Measurements from ENCODE around the gene CRYGS.
"Not testable (repeated sequence)": the region's sequence is repeated elsewhere in the genome, so short reads cannot be mapped to it uniquely, and the experiment has no call there.

The CRYGS gene

DNA sequence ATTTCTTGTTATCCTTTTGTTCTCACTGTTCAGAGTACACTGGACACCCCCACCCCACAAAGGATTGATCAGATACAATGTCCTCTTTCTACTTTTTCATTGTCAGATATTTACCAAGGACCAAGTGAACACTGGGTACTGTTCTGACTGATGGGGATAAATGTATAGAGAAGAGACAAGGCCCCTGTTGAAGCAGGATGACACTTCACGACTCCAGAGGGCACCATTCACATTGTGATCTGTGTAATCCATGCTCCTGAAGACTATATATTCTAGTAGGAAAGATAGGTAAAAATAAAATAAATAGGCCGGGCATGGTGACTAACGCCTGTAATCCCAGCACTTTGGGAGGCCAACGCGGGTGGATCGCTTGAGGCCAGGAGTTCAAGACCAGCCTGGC, 7.2 kb upstream of the CRYGS start:
- no peak for DNase-seq

DNA sequence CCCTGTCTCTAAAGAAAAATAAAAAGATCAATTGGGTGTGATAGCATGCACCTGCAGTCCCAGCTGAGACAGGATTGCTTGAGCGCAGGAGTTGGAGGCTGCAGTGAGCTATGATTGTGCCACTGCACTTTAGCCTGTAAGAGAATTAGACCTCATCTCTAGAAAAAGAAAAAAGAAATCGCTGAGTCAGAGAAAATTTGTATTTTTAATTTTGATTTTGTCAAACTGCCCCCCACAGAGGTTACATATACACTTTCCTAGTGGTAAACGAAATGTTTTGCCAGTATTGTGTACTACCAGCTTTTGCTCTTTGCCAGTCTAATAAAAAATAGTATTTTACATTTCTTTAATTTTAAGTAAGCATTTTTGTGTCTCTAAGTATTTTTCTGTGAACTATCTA, 5.3 kb upstream of the CRYGS start:
- DNase-seq, result no peak

DNA sequence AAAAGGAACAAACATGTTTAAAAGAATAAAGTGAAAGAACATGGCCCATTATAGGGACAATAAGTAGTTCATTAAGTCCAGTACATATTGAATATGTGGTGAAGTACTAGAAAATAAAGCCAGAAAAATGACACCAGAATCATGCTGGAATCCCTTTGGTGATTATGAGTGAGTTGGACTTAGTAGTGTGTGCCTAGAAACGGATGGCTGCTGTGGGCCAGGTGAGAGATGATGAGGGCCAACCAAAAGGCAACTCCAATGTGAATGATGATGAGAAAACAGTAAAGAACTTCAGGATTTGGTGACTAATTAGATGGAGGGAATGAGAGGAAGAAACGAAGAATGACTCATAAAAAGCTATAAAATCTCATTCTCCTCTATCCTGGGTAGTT, 3.3 kb downstream of the CRYGS start:
- no peak for DNase-seq

DNA sequence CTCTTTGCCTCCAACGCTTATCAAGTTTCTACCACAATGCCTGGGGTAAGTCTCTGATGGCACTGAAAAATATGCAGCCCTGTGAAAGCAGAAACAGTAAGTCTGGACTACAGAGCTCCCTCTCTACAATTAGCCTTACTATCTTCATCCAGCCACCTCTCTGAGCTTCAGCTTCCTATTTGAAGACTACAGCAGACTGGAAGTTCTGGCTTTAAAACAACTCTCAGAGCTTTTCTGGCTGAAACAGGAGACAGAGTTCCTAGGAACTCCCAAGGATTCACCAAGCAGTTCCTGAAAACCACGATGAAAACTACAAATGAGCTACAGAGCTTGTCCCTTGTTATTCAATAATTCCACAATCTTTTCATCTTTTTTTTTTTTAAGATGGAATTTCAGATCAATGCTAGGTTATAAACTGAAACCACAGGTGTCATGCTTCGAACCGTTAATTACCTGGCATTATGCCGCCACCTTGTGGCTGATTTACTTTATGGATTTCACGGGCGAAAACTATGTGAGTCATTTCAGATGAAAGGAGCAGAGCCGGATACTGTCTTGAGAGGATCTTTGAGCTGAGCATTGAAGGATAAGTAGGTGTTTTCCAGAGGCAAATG, 3.9 kb downstream of the CRYGS start:
- DNase-seq, result peak; percentile 57 to 86 (median 77)

DNA sequence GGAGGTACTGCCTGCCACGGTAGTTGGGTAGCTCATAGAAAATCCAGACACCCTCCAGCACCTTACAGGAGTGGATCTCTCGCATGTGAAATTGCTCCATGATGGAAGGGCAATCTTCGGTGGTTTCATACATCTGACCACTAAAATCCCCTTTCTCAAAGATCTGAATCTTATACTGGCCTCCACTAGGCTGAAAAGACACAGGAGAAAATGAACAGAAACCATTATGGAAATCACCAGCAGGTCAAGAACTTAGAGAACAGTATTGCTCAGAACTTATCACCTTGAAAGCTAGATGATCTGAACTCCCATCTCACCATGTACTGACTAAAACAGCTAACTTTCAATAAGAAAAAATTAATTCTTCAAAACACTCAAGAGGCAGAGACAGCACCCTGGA, 5.4 kb downstream of the CRYGS start:
- no peak for DNase-seq

DNA sequence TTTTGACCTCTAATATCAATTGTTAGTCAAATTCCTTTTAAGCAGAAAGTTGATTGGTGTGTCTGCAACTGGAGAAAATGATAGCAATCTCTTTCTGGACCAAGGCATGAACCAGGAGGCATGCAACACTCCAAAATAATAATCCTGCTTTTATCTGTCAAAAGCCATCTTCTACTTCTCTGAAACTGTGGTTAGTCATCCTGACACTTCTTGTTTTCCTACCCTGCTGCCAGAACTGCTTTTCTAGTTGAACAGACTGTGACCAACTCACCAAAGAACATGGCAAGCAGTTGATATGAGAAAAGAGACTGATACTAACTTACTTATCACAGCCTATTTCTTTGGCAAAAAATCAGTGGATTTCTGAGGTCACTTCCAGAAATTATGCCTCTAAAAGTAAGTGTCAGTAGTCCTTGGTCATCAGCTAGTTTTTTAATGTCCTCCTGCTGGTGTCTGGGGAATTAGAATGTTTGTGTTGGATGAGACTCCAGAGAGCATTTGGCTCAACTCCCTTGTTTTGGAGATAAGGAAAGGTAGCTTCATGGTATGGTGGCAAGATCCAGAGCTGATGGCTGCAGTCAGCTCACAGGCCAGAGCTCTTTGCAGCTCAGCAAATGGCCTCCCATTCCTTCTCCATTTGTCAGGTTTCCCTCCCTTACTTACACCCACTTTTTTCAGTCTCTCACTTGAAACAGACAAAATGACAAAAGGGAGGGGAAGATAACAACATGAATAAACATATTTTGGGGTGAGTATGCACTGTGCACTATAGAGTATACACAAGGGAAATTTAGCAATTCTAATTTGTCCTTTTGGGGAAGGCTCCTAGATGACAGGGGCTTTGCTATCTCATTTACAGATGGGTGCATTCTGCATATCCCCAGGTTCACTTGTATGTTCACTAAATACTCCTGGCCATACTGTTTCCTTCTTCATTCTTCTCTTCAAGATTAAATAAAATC, 7.0 kb downstream of the CRYGS start:
- no peak for DNase-seq

DNA sequence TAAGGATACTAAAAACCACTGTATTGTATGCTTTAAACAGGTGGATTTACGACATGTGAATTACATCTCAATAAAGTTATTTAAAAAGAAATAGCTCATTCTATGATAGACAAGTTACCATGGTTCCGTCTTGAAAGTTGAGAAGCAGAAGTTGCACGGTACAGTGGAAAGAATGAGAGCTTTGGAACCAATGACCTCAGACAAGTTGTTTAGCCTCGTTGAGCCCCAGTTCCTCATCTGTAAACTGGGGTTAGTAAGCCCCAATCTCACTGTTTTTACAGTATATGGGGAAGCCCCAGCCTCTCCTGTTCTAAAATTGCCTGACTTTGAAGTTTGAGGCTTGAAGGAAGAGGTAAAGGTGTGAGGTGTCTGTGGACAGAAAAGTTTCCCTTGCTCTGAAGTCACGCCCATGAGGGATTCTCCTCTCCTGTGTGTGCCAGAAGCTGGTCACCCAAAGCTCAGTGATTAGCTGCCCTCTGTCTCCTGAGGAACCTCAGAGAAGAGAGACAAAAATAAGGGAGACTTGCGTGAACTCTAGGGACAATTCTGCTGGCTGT, 10.0 kb downstream of the CRYGS start:
- peak in 2 of 6 experiments; percentile 2 to 16 for DNase-seq

DNA sequence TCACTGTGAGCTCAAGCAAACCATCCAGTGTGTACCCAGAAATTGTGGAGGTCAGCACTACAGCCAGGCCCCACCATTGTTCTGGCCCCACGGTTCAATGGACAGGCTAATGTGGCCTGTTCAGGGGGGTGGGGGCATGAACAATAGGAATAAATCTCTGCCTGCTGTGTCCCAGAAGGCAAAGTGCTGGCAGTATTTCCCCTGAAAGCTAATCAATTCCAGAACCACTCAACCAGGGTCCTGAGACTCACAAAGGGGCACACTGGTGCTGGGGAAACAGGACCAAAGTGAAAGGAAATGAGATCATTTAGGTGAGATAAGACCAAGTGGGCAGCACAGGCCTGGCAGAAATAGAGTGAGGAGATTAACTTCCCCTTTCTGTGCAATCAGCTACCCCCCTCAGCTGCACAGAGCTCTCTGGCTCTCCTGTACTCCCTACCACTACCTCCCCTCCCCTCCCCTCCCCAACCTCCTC, 11.5 kb downstream of the CRYGS start:
- DNase-seq, result no peak

DNA sequence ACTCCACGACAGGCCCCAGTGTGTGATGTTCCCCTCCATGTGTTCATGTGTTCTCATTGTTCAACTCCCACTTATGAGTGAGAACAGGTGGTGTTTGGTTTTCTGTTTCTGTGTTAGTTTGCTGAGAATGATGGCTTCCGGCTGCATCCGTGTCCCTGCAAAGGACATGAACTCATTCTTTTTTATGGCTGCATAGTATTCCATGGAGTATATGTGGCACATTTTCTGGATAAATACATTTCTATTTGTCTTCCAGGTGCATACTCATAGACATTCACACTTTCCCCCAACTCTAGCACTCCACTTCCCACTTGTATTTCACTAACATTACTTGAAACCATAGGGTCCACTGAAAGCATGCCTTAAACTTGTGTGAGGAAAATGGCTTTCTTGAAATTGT, 12.5 kb downstream of the CRYGS start:
- DNase-seq, result not testable (repeated sequence)

DNA sequence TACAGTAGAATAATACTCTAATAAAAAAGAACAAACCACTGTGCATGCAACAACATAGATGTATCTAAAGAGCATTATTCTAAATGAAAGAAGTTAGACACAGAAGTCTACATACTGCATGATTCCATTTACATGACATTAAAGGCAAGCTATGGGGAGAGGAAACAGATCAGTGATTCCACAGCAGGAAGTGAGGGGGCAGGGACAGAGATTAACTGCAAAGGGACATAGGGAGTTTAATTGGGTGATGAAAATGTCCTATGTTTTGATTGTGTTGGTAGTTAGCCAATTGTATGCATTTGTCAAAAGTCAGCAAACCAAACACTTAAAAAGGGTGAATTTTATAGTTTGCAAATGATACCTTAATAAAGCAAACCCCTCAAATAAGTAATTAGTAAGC, 13.8 kb downstream of the CRYGS start:
- DNase-seq, result no peak

DNA sequence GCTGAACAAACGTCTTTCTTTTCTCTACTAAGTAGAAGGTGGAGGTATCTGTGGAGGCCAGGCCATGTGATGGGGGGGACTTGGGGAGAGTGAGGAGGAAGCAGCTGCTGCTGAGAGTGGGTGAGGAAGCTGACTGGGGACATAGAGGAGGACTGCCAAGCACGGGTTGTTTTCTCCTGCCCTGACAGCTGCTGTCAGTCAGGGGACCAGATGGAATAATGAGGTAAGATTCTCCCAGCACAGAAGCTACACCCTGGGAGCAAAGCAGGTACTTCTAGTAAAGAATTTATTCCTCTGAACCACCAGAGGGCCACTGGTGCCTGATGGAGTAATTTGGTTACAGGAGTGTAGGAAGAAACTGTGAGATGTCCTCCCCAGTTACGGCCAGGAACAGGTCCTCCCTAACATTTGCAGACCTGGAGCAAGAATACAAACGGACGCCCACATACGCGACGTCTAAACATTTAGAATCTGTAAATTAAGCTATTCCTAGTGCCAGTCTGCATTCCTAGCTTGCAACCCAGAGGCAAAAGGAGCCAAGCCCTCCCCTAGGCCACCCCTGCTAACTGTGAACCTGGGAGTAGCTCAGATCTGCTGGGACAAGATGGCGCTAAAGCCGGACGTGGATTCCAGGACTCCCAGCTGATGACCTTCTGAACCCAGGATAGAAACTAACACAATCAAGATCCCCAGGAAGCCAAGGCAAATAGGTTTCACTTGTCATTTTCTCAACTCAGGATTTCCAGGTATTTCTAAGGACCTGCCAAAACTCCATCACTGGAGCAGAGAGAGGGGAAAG, 14.8 kb downstream of the CRYGS start:
- no peak for DNase-seq

DNA sequence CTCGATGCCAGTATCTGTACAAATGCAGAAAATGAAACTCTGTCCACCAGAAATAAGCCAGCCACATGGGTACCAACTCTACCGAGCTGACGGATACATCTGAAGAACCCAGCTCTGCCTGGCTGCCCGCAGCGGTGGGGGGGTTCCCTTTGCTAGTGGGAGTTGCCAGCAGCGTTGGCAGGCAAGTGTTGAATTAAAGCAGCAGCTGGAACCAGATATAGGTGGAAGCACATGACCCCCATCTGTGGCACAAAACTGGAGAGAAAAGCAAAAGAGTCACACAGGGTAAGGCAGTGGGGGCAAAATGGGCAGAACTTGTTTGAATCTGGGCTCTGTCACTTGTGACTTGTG, 17.9 kb downstream of the CRYGS start:
- no peak for DNase-seq

DNA sequence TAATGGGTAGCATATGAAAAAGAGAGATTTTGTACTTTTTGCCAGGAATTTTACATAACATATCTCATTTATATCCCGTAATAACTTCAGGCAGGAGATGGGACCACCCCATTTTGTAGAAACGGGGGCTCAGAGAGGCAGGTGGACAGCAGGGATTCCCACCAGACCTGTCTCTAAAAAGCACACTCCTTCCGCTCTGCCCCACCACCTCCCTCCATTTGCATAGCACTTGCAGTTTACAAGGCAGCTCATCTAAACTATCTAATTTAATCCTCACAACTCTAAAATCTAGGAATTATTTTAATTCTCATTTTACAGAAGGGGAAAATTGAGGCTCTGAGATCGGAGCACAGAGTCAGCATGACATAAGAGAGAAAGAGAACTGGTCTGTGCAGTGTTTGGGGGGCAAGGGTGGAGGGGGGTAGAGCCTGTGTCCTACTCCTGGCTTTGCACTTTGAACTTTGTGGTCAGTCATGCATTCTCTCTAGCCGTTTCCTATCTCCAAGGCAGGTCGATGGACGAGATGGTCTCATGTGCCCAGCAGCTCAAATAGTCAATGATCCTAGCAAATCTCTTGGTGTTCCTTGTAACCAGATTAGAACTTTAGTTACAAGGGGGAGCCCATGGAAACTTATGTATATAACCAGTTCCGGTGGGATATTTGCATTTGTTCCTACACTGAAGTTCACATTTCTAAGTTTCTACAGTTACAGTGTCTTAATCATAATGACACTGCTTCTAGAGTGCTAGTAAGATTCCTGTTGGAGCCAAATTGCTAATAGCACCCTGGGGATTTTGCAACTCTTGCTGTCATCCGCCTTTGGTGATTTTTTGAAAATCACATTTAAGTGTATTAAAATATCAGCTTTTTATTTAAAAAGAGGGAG, 18.6 kb downstream of the CRYGS start:
- no peak for DNase-seq

DNA sequence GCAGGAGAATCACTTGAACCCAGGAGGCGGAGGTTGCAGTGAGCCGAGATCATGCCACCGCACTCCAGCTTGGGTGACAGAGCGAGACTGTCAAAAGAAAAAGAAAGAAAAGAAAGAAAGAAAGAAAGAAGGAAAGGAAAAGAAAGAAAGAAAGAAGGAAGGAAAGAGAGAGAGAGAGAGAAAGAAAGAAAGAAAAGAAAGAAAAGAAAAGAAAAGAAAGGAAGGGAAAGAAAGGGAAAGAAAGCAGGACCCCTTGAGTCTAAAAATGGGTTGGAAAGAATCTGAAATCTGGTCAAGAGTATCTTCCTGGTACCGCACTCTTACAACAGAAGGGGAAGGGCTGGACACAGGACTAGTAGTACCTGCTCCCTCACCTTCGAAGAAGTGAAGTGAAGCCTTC, 19.6 kb downstream of the CRYGS start:
- DNase-seq, result no peak

DNA sequence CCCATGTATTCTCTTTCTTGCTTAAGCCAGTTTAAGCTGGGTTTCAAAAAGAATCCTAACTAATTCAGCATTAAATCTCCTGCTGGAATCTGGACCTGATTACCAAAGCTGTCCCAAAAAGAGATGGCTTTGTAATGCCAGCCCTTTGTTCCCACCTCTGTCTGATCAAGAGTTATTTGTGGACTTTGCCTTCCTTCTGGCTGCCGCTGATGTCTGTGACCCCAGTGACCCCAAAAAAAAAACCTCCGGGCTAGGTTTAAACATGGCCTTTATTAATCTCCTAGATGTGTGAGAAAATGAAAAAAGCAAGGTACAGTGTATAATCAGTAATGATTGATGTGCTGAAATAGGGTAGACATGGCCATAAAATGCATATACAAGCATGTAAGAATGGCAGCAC, 20.7 kb downstream of the CRYGS start:
- DNase-seq, result no peak

DNA sequence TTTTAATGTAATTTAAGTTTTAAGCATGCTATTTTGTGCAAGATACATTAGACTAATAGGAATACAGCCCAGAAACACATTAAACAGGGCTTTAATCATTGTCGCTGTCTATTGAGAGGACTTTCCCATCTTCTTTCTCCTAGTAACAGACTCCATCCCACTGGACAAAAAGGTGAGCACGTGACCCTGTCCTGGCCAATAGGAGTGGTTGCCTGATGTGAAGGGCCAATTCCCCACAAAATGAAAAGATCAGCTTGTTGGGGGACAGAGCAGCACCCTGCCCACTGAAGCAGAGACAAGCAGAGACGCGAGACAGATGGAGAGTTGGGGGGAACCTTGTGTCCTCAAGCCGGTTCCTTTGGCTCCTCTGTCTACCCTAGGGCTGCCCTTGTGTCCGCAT, 21.2 kb downstream of the CRYGS start:
- DNase-seq, result no peak

DNA sequence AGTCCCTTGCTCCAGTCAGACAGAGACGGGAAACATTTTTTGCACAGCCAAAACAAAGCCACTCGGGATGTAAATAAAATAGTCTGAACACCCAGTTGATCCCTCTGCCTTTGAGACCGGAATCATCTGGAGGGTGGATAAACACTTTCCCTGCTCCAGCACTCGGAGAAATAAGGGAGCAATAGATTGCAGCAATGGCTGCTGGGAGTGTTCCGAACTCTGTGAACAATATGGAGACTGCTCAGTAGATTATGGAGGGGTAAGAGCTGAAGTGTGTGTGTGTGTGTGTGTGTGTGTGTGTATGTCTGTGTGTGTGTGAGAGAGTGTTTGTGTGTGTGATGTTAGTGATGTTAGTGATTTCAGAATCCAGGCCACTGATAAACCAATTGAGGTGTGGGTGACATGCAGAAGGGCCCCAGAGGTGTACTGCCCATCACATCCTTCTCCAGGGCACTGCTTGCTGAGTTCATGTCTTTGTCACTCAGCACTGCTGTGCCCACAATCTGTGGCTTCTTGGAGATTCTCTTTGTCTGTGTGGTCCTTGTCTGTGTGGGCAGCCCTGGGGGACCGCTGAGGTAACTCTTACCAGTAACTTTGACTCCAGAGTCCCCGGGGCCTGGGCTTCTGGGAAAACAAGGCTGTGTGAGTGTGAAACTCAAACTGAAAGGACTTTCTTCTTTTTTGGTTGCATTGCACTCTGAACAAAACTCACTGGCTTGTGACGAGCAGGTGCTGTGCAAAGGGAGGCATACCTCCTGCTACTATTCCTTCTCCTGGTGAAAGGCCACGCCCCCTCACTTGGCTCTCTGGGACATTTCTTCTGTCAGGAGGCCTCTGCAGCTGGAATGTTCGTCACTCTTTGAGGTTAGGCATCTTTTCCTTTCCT, 23.0 kb downstream of the CRYGS start:
- DNase-seq, result no peak

DNA sequence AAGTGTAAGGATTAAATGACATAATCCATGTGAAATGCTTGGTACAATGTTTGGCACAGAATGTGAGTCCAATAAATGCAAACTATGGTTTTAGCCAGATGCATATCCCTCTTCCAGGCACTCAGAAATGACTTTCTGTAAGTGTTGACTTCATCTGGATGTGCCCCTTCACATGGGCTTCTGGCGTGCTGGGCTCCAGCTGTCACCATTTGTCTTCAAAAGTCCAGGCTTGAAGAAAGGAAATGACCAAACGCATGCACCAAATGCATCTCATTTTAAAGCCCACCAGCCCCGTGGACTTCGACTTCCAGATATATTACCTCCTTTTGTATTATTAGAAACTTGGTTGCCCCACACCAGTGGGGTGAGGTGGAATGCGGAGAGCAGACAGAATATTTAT, 23.7 kb downstream of the CRYGS start:
- no peak for DNase-seq

DNA sequence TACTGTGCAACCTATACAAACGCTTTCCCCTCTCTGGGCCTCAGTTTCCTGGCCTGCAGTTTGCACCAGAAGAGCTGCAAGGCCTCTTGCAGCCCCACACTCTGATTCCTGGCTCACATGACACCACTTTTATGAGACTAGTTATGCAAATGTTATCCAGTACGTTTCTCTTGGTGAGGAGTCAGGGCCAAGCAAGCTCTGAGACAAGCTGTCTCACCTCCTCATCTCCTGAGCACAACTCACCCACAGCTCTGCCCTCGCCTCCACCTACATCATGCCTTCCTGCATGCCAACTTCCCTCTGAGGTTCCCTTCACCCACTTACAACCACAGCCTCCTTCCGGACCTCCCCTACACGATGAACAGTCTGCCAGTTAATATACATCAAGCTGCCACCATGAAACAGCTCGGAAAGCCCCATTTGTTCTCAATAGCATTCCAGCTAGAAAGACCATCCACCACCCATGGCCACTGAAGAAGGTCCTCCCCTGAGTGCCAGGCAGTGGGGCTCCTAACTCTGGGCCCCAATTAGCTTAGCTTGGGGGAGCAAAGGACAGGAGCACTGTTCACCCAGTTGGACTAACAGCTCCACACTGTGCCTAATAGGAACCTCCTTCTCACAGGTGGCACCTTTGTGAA, 25.0 kb downstream of the CRYGS start:
- peak; percentile 20 to 76 (median 56) for DNase-seq

DNA sequence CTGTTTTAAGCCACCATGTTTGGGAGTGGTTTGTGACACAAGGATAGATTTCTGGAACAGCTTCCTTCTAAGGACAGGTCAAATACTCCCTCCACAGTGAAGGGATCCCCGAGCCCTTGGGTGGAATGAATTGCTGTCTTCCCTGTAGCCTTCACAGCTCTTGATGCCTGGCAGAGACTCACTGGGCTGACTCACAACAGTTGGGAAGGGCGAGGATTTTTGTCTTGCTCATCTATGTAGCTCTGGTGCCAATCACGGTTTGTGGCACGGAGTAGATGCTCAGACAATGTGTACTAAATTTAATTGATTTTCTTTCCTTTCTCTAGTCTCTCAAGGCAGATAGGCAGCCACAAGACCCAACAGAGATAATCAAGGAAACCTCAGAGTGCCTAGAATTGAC, 27.0 kb downstream of the CRYGS start:
- DNase-seq, result no peak

DNA sequence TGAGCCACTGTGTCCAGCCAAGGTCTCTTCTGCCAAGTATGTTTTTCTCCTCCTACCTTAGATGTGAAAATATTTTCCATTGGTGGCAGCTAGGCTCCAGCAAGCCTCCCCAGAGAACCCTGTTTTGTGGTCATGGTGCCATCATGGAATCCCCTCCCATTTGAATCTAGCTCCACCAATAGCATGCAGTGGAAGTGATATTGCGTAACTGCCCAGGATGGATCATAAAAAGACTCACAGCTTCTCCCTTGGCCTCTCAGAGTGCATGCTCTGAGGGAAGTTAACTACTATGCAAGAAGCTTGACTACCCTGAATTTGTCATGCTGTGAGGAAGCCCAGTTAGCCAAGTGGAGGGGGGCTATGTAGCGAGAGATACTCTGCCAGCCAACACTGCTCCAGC, 27.5 kb downstream of the CRYGS start:
- DNase-seq, result no peak
